Activated T-cell treated with anti-CD3 and anti-CD28 coated beads for 1 hour (primary cell): ENCODE measurements around the gene CA4.

Source experiments
- DNase-seq: peaks from one replicate; pipeline ENCODE4 v3.0.0-alpha.2; 2020; ENCODE audit warnings: low read depth

Gene CA4

GRCh38 chr17:60130466-60130865 lies 19.3 kb upstream of the CA4 start:
- no peak for DNase-seq

DNA sequence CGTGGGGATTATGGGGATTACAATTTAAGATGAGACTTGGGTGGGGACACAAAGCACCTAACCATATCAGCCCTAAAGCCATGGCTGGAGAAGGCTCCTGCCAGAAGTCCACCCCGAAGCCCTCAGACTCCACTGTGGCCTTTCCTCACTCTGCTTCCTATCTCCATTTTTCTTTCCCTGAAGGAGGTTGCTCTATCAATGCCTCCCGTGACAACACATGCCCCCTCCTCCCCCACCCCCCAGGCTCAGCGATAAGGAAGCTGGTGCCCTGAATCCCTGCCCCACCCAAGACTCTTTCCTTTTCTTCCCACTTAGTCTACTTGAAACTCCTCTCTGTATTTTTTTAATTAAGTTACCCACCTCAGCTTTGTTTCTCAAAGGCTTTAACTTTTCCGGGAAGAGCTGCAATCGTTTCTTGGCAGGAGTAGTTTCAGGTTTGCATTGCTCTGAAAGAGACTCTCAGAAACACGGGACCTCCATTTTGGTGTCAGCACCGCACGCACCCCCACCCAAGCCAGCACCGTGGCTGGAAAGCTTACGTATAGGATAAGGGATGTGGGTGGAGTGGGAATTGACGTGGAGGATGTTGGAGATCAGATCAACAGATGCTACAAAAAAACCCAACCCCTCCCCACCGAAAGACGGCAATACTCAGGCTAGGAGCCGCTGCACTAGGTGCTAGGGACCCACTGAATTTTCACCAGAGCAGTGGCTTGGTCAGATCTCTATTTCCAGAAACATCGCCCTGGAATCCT lies 15.2 kb upstream of the CA4 start:
- DNase-seq = no peak

GRCh38 chr17:60135151-60135950 lies 14.4 kb upstream of the CA4 start:
- peak; percentile 59 for DNase-seq

DNA sequence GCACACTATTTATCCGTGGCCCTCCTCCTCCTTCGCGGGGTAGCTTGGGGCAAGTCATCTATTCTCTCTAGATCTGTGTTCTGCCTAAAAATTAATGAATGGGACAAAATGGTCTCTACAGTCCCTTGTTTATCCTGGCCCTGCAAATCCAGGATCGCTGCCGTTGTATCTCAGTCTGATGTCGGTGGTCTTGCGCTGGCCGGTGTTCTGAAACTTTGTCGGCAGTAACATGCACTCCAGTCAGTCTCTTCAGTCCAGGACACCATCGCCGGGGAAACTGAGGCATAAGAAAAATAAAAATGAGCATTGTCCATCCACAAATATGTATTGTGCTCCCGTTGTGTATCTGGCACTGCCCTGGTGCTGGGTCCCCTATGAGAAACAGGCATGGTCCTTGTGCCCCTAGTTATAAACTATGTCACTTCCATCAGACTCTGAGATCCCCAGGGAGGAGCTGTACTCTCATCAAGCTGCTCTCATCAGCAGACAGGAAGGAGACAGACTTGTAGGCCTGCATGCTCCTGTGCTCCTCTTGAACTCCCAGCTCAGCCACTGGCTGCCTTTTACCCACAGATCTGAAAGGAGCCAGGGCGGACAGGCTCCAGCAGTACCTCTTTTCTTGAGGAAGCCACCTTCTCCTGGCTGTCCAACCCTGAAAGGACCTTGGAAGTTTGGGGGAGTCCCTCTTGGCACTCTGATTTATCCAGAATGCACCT lies 13.7 kb upstream of the CA4 start:
- DNase-seq = no peak

GRCh38 chr17:60137731-60138130 lies 12.0 kb upstream of the CA4 start:
- no peak for DNase-seq

DNA sequence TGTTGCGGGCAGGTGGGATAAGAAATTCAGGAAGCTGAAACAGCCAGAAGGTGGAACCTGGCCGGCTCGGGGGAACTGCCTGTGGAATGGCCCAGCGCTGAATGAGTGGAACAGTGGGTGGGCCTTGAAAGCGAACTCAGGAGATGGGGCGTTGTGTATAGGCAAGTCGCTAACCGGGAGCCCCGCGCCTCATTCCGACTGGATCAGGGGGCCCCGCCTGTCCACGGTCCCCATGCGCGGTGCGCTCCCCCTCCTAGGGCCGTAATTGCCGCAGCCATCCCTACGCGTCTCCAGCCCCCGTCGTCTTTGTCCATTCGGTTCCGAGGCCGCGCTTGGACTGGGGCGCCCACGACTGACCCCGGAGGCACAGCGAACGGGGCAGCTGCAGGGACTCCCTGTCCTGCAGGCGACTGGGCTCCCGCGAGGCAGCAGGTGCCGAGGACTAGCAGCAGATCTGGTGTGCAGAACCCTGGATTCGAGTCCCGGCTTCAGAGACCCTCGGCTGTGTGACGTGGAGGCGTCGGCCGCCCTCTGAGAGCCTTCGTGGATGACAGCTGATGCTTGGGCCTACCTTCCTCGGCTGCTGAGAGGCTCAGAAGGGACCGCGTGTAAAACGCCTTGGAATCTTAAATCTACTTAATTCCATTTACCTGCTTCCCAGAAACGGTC lies 10.9 kb upstream of the CA4 start:
- DNase-seq = no peak

DNA sequence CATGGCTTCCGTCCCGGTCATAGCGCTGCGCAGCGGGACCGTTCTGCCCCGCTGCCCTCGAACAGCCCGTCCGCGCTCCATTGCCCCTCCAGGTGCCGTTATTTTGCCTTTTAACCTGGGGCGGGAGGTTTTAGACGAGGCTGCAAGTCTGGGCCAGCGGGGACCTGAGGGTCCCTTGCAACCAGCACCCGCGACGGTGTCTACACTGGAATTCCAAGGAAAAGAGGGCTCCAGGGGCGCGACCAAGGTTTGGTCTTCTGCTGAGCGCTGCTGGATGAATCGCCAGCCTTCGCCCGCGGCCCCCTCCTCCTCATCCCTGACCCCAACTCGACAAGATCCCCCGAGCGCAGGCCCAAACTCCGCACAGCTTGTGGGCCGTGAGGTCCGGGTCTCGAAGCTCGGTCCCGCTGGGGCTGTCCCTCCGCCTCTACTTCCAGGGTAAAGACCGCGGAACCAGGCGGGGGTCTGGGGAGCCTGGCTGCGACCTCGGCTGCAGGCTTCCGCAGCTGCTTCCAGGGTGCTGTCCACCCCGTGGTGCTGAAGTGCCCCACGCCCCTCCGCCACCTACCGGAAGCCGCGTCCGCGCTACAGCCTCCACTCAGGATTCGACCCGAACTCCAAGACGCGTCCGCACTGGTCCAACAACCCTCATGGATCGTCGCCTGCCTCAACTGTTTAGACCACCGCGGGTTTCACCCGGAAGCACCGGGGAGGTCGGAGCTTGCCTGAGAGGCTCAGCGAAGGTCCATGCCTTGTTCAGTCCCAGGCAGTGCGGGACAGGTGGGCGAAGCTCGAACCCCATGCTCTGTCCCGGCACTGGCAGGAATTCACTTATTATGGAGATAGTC lies 10.1 kb upstream of the CA4 start:
- DNase-seq = peak; percentile 54

DNA sequence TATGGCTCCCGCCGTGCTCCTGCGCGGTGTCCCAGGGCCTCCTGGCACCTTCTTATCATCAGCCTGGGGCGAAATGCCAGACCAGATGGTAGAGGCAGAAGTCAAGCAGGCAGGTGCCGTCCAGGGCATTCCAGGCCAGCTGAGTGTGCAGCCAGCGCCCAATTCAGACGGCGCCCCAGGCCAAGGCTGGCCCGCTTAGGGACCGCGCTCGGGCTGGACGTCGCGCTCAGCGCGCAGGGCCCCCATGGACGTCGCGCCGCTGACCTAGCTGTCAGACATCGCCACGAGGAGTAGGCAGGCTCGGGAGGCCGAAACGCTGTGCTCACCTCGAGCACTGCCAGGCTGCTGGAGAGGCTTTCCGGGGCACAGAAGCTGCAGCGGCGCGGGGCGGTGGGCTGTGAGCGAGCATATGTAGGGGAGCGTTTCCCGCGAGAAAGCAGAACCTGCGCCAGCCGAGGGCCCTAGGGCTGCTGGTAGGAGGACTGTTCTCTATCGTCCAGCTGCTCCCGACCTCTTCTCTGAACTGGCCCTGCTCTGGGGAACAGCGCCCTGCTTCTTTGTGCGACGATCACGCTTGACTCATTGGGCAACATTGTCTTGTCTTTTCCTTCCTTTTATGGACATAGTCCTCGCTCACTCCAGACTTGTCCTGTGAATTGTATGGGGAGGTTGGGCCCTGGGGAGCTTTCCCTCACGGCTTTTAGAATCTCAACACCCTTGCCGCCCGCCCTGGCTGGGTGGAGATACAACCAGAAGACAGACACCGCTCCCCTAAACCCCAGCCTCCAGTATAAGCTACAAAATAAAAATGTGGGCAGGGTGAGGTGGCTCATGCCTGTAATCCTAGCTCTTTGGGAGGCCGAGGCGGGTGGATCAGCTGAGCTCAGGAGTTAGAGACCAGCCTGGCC lies 8.4 kb upstream of the CA4 start:
- no peak for DNase-seq

GRCh38 chr17:60142872-60143499 lies 6.8 kb upstream of the CA4 start:
- DNase-seq = peak; percentile 68

DNA sequence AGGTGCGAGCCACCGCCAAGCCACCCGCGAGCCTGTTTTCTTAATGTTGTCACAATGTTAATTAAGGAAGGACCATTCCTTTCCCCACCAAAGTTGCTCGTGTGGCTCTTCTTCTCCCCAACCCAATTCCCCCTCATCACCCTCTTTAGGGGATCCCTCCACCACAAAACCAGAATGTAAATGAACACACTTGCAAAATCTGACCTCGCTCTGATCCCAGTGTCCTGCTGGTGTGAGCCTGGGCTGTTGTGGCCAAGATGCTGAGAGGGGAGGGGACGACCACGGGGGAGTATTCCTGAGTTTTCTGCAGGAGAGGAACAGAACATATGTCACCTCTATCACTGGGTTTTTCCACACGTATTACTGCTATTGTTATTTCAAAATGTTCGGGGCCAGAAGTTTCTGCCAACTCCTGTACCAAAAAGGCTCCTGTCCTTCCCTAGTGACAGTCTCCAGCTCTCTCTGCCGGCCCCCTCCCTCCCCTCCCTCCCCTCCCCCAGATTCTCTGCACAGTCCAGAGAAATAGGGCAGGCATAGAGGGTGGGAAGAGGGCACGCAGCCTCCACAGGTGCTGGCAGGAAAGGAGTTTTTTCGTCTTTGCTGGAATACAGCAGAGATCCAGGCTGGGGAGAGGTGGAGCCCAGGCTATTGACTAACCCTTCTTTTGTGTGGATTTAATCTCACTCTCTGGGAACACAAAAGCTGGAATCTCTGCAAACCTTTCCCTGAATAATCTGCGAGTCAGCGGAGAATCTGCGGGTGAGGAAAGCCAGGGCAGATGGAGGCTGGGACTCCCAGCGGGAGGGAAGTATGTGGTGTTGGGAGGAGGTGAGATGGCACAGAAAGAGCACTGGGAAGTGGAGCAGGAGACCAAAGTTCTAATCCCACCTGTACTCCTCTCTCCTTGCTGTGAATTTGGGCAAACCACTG lies 4.5 kb upstream of the CA4 start:
- no peak for DNase-seq

GRCh38 chr17:60146206-60146605 lies 3.6 kb upstream of the CA4 start:
- DNase-seq = no peak

DNA sequence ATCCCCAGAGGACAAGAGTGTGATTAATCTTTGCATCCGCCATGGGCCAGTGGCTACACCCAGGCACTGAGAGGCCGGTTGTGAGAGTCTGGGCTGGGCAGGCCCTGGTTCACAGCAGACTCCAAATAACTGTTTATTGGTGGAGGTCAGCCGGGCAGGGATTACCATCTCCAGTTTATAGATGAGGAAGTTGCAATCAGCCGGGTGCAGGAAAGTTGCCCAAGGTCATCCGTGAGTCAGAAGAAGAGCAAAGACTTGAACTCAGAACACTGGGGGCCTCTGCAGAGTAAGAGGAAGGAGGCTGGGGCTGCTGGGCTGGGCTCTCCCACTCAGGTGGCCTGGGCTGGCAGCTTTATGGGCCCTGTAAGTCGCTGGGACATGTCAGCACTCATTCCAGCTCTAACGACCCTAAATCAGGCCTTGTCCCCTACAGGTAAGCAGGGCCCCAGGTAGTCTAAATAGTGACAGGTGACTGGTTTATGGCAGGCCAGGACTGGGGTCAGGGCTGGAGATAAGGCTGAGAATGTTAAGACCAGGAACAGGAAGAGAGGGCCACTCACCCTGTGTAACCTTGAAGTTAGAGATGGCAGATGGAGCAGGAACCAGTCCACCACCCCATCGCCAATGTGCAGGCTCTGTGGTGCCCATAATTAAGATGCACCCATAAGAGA lies 2.1 kb upstream of the CA4 start:
- DNase-seq = no peak

DNA sequence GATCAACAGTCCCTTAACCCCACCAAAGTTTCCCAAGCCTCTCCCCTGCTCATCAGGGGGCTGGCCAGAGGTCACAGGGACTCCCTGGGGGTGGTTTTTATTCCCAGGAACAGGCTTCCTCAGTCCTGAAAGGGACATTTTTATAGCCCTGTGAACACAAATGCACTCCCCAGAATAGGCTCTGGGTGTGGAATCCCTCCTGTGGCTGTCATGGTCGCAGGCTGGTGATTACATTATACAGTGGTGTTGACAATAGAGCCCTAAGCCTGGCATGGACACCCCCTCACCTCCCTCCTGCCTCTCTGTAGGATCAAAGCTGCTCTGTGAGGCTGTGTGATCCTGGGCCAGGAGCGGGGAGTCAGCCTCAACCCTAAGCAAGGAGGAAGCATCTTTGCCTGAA lies 1.4 kb upstream of the CA4 start:
- DNase-seq = no peak

DNA sequence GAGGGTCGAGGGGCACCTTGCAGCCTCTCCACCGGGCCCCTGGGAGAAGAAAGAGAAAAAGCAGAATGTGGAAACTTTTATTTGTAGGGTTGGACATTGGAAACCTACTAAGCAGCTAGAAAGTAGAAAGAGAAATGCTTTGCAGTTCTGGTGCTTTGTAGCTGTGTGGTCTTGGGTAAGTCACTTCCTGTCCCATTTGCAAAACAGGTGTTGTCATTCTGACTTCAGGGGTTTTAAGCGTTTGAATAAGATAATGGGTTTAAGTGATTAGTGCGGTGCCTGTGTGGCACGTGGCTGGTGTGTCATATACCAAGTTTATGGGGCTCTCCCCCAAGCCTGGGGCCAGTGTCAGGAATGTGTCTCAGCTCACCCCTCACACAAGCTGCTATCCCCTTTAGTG lies 1.6 kb downstream of the CA4 start:
- DNase-seq = no peak

DNA sequence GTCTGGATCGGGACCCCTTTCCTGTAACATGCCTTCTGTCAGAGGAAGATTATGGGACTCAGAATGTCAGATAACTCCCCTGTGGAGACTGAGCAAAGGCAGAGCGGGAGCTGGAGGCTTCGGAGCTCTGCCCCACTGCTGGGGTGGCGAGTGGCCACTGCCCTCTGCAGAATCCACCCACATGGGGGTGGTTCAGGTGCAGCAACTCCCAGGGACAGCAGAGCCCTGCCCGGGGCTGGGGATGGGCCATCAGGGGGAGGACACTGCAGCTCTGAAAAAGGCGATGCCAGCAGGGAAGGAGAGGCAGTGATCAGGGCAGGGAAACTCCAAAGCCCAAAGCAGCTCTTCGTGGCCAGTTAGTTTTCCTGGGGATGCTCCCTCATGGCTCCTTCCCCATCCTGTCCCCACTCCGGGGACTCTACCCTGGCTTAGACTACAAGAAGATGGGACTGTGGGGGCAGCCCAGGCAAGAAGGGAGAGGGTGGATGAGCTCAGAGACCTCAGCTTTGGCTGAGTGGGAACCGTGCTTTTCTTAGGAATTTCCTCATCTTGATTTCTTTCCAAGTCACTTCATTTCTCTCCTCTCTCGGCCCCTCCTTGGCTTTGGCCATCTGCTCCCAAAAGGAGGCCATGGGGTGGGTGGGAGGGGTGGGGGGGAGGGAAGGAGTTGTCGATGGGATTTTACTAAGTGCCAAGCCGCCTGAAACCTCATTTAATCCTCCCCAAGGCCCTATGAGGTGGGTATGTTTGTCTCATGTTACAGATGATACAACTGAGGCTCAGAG lies 4.0 kb downstream of the CA4 start:
- DNase-seq = no peak

DNA sequence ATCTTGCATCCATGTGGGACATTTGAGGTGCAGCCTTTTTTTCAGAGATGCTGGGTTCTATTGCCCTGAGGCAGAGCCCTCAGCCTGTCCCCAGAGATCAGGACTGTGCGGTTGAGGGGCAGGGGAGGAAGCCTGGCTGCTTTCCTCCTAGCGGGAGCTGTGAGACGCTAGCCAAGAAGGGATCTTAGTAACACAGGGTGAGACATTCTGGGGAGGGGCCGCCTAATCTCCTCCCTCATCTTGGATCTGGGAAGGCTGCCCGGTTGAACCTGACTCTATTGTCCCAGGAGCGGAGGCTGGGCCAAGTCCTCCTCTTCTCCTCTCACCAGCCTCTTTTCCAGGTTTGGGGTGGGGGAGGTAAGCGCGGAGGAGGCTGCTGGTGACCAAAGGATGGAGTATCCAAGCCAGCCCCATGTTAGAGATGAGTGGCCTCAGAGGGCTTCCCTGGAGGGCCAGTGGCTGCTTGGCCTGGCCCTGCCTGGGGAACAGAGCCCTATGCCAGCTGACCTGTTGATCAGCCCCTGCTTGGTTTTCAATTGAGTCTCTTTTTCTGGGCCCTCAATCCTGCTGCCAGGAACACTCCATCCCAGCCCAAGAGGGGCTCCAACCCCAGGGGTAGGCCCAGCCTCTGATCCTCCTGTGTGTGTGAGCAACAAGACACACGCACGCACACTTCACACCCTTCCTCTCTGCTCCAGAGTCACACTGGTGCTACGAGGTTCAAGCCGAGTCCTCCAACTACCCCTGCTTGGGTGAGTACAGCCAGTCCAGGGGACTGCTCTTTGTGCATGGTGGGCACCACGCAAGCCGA lies 5.0 kb downstream of the CA4 start:
- DNase-seq = no peak

GRCh38 chr17:60155427-60155814 lies 5.6 kb downstream of the CA4 start:
- DNase-seq = no peak
